ENCODE data around the gene SCUBE1. TPM values are rescaled to one million over a fixed set of nuclear protein-coding genes. Genes with fewer than 3 reads are reported as not detected.

SCUBE1 gene
- total and polyA plus RNA-seq, 2 of the 4 experiments (the other 2 are of a cell fraction): not detected

DNA sequence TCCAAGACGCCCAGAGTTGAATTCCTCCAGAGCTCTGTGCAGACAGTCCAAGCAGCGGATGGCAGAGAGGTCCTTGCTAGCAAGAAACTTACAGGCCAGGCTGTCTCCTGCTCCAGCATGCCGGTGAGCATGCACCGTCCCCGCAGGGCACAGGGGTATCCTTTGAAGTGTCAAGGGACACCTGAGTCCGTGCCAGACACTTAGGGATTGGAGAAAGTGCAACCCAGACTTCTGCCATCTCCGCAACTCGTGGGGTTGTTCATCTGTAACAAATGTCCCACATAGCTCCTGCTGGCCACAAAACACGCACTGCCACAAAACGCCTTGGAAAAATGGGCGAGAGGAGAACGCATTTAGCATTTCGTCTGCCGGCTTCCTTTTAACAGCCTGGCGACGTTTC lies 178.5 kb downstream of the SCUBE1 start:
- Histone ChIP-seq H2AFZ (replicated peaks; ENCODE audit: low read length, poor library complexity) (no peak overlapping the region), H4K20me1 (ENCODE audit: insufficient read depth, low read length) (peaks cover 16% of the 10 kb centered on the region), H3K27ac (ENCODE audit: insufficient read depth, low read length) (no peak overlapping the region), H2AK5ac (ENCODE audit: low read depth, low read length) (no peak overlapping the region), H3K14ac (replicated peaks; ENCODE audit: low read depth, low read length) (no peak overlapping the region; the same call in 1 of the 2 replicates), H2BK15ac (ENCODE audit: low read depth, low read length) (no peak overlapping the region), H3K23ac (ENCODE audit: low read depth, low read length) (no peak overlapping the region), H3K79me1 (ENCODE audit: low read depth in 1 of 2, low read length in 2 of 2) (peaks cover 5 to 16% of the 10 kb centered on the region in 2 experiments; a peak in 3 of 4 replicates), H3K9me3 (ENCODE audit: control insufficient read depth, insufficient read depth, low read length) (no peaks in the 10 kb centered on the region), H3K9me1 (ENCODE audit: insufficient read depth, low read length) (peaks cover 4% of the 10 kb centered on the region), H4K5ac (ENCODE audit: low read depth, low read length) (no peak overlapping the region), H2BK5ac (ENCODE audit: low read depth, low read length, poor library complexity, severe bottlenecking) (no peak overlapping the region), H3K4me1 (ENCODE audit: control insufficient read depth, insufficient read depth, low read length) (no peaks in the 10 kb centered on the region), H2AK9ac (replicated peaks; ENCODE audit: low read depth, low read length, poor library complexity) (no peak overlapping the region), H3K9ac (ENCODE audit: low read depth, low read length) (no peak overlapping the region), H3K56ac (ENCODE audit: extremely low read depth, insufficient read depth, low read length) (no peak overlapping the region), H3K36me3 (ENCODE audit: control insufficient read depth, insufficient read depth, low read length) (peaks cover 31% of the 10 kb centered on the region), H3K4ac (ENCODE audit: low read depth, low read length) (no peak overlapping the region), H3K18ac (ENCODE audit: low read depth, low read length) (no peak overlapping the region), H3K27me3 (ENCODE audit: control insufficient read depth, insufficient read depth, low read length) (no peaks in the 10 kb centered on the region), H3K4me3 (ENCODE audit: insufficient read depth, low read depth, low read length) (no peak overlapping the region), H2BK20ac (ENCODE audit: low read depth, low read length) (no peak overlapping the region), H2BK120ac (ENCODE audit: low read depth, low read length) (no peak overlapping the region), H4K91ac (ENCODE audit: insufficient read depth, low read depth, low read length) (no peak overlapping the region), H4K8ac (ENCODE audit: low read depth in 2 of 2, low read length in 2 of 2) (no peak overlapping the region), H3K4me2 (ENCODE audit: low read depth, low read length) (no peak overlapping the region)
- CTCF ChIA-PET: no interaction called here
- TF ChIP-seq, protein P1, sequence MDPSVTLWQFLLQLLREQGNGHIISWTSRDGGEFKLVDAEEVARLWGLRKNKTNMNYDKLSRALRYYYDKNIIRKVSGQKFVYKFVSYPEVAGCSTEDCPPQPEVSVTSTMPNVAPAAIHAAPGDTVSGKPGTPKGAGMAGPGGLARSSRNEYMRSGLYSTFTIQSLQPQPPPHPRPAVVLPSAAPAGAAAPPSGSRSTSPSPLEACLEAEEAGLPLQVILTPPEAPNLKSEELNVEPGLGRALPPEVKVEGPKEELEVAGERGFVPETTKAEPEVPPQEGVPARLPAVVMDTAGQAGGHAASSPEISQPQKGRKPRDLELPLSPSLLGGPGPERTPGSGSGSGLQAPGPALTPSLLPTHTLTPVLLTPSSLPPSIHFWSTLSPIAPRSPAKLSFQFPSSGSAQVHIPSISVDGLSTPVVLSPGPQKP (IDR thresholded peaks at IDR 0.05; ENCODE audit: borderline replicate concordance, low read depth, low read length): no peak
- TF ChIP-seq CEBPB (IDR thresholded peaks at IDR 0.05; ENCODE audit: low read depth, low read length) (no peak), SMC3 (IDR thresholded peaks at IDR 0.05; ENCODE audit: low read depth, low read length) (no peak), BHLHE40 (IDR thresholded peaks at IDR 0.05; ENCODE audit: low read depth, low read length) (no peak), RFX5 (IDR thresholded peaks at IDR 0.05; ENCODE audit: low read depth, low read length) (no peak), MAFK (IDR thresholded peaks at IDR 0.05; ENCODE audit: low read depth, low read length) (no peak), POLR2A (IDR thresholded peaks at IDR 0.05; ENCODE audit: low read depth, low read length) (no peak), FOS (IDR thresholded peaks at IDR 0.05; ENCODE audit: low read depth, low read length) (no peak), RAD21 (IDR thresholded peaks at IDR 0.05; ENCODE audit: low read length) (no peak), MXI1 (IDR thresholded peaks at IDR 0.05; ENCODE audit: borderline replicate concordance, low read depth, low read length) (no peak), NFE2L2 (IDR thresholded peaks at IDR 0.05; ENCODE audit: low read depth, low read length) (no peak), RCOR1 (IDR thresholded peaks at IDR 0.05; ENCODE audit: insufficient replicate concordance, low read length) (no peak), CHD1 (IDR thresholded peaks at IDR 0.05; ENCODE audit: low read depth, low read length) (no peak)
- DNase-seq (no peak), ATAC-seq (ENCODE audit: low read depth) (no peak)
- in situ Hi-C loops (cut with MboI; ENCODE audit: low sequenced_read_pairs): no loop called here
- dilution Hi-C loops (cut with HindIII; ENCODE audit: low sequenced_read_pairs, unreplicated experiment): no loop called here
- BruUV-seq (replicated peaks): no TSS peak
- intact Hi-C loops (cut with micrococcal nuclease): no loop called here
- 77% methylated on average over 10 of the region's 16 CpGs; no CpG with 5 or more reads in 1 of the 2 experiments for WGBS, 2 experiments (ENCODE audit: extremely low coverage in 2 of 2, insufficient read length in 1 of 2)
- POLR2A ChIA-PET (ENCODE audit: unreplicated experiment): no interaction called here

Measured in IMR-90 (cell line).